ENCODE data around the gene ILKAP. TPM values are rescaled to one million over a fixed set of nuclear protein-coding genes. Genes with fewer than 3 reads are reported as not detected.

Gene ILKAP
- total RNA-seq, 1 experiment from 2014 or later, result 41.5 TPM

DNA sequence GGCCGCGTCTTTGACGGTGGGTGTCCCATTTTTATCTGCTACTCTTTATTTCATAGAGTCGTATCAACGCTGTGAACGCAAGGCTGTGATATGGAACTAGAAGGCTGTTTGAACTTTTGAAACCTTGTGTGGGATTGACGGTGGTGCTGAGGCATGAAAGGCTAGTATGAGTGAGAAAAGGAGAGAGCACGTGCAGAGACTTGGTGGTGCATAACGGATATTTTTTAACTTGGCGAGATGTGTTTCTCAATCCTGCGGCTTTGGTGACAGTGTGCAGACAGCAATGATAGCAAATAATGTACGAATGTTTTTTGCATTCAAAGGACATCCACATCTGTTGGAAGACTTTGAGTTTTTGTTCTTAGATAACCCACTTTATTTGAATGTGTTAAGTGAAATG is 30.1 kb upstream of the ILKAP start:
- peaks cover 0 to 5% (median 3%) of the 10 kb centered on the region in 3 experiments; a peak in 4 of 7 replicates for H3K36me3 Mint-ChIP-seq (ENCODE audit: insufficient read depth in 1 of 3, low read depth in 3 of 3)
- Histone ChIP-seq H2BK120ac (ENCODE audit: low read depth, low read length, poor library complexity, severe bottlenecking) (no peak overlapping the region), H3K23ac (ENCODE audit: insufficient read length, low read depth, low read length) (no peak overlapping the region), H3K79me2 (ENCODE audit: insufficient read depth, low read length) (no peaks in the 10 kb centered on the region), H3K4me1 (ENCODE audit: insufficient read depth, low read length) (peaks cover 3% of the 10 kb centered on the region; the same call in 1 of the 2 replicates), H4K20me1 (ENCODE audit: control insufficient read depth, insufficient read depth, insufficient read length) (no peaks in the 10 kb centered on the region), H2BK15ac (ENCODE audit: low read depth, low read length) (no peak overlapping the region), H3K4me2 (ENCODE audit: insufficient read depth, insufficient read length, low read length) (no peak overlapping the region), H3K79me1 (ENCODE audit: insufficient read depth, low read depth, low read length, poor library complexity, severe bottlenecking) (no peaks in the 10 kb centered on the region), H3K27me3 (ENCODE audit: insufficient read depth, low read length) (peaks cover 22% of the 10 kb centered on the region; the same call in 1 of the 2 replicates), H2AK5ac (ENCODE audit: insufficient read length, low read length) (no peak overlapping the region), H3K9ac (ENCODE audit: extremely low read depth, insufficient read length, low read length) (no peak overlapping the region), H2BK5ac (ENCODE audit: insufficient read length, low read length) (no peak overlapping the region), H3T11ph (ENCODE audit: low read length) (no peak overlapping the region), H2AFZ (ENCODE audit: low read length) (no peak overlapping the region), H4K5ac (ENCODE audit: insufficient read length, low read depth, low read length) (no peak overlapping the region), H3K56ac (ENCODE audit: insufficient read length, low read depth, low read length) (no peak overlapping the region), H3K4ac (ENCODE audit: low read depth, low read length) (no peak overlapping the region), H3K23me2 (ENCODE audit: insufficient read length, low read depth, low read length, poor library complexity, severe bottlenecking) (peaks cover 12% of the 10 kb centered on the region), H3K9me3 (ENCODE audit: control insufficient read depth, low read depth, low read length) (no peaks in the 10 kb centered on the region), H3K14ac (ENCODE audit: insufficient read depth, low read length) (no peak overlapping the region), H2BK12ac (ENCODE audit: insufficient read length, low read depth, low read length) (no peak overlapping the region), H3K27ac (ENCODE audit: insufficient read length, low read depth, low read length) (no peak overlapping the region), H4K8ac (replicated peaks; ENCODE audit: insufficient read length, low read depth, low read length) (no peak overlapping the region), H3K18ac (ENCODE audit: insufficient read length, low read depth, low read length) (no peak overlapping the region), H4K91ac (ENCODE audit: insufficient read length, low read depth, low read length) (no peak overlapping the region), H2BK20ac (ENCODE audit: low read depth, low read length, poor library complexity, severe bottlenecking) (no peak overlapping the region)
- TF ChIP-seq CTCF (conservative IDR thresholded peaks at IDR 0.05), result no peak
- H3K27ac Mint-ChIP-seq, result no peak overlapping the region
- no peak overlapping the region for H3K4me3 Mint-ChIP-seq
- H3K4me1 Mint-ChIP-seq, result peaks cover 3 to 5% of the 10 kb centered on the region in 2 experiments; a peak in 3 of 4 replicates
- peaks cover 0 to 2% of the 10 kb centered on the region in 2 experiments; a peak in 4 of 5 replicates for H3K9me3 Mint-ChIP-seq
- peaks cover 93% of the 10 kb centered on the region for H3K27me3 Mint-ChIP-seq (ENCODE audit: low read depth)
- DNase-seq, result no peak
- no CpG with 5 or more reads among the region's 12 CpGs for WGBS (ENCODE audit: extremely low coverage, insufficient read length, low lambda C conversion rate)

Measured in H9 (cell line).